Thyroid gland (tissue), 4 donors: ENCODE results near the gene TP73.

Experiments
- CTCF ChIP-seq, 6 experiments: fragments of 200-600 bp in 3 of 6; fragments of 450-650 bp in 3 of 6; sonication (generic) in 3 of 6; IDR thresholded peaks; one replicate each; pipeline ENCODE4 v1.5.1; 2016 to 2019; ENCODE audit warnings: antibody characterized with exemption in 6 of 6, mild to moderate bottlenecking in 2 of 6, inconsistent platforms in 1 of 6, moderate library complexity in 1 of 6
- POLR2A ChIP-seq, 2 donors: fragments of 450-650 bp; IDR thresholded peaks; one replicate each; pipeline ENCODE4 v1.6.1; 2017; ENCODE audit warnings: antibody characterized with exemption in 2 of 2, mild to moderate bottlenecking in 2 of 2, moderate library complexity in 1 of 2

GRCh38 chr1:3762151-3762872 is 110.0 kb downstream of the TP73 start:
- no peak for TF ChIP-seq POLR2A (IDR thresholded peaks at IDR 0.05)
- TF ChIP-seq CTCF (IDR thresholded peaks at IDR 0.05): no peak
